ENCODE measurements around the gene SEMA3A. TPM values are rescaled to one million over a fixed set of nuclear protein-coding genes. Genes with fewer than 3 reads are reported as not detected.

SEMA3A gene
- total and polyA plus RNA-seq, 4 donors = 0.13 to 0.56 (median 0.20) TPM

DNA sequence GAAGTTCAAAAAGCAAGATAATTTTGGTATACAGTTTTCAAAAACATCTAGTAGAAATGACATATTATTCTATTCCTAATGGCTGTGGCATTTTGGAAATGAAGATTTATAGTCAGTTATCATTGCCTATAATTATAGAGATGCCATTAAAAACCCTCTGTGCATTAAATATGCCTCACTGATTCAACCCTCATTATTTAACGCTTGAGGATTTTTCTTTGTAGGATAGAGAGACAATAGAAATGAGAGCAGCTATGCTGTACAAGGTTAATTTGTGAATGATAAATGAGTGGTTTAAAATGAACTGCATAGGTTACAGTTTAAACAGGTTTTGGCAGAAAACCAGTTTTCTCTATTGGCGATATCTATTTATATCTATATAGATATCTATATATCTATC is 32.2 kb upstream of the SEMA3A start (continued):
- TF ChIP-seq, protein P1, sequence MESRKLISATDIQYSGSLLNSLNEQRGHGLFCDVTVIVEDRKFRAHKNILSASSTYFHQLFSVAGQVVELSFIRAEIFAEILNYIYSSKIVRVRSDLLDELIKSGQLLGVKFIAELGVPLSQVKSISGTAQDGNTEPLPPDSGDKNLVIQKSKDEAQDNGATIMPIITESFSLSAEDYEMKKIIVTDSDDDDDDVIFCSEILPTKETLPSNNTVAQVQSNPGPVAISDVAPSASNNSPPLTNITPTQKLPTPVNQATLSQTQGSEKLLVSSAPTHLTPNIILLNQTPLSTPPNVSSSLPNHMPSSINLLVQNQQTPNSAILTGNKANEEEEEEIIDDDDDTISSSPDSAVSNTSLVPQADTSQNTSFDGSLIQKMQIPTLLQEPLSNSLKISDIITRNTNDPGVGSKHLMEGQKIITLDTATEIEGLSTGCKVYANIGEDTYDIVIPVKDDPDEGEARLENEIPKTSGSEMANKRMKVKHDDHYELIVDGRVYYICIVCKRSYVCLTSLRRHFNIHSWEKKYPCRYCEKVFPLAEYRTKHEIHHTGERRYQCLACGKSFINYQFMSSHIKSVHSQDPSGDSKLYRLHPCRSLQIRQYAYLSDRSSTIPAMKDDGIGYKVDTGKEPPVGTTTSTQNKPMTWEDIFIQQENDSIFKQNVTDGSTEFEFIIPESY (IDR thresholded peaks at IDR 0.05) = no peak
- TF ChIP-seq FOXA1 (IDR thresholded peaks at IDR 0.05) (no peak), RAD21 (IDR thresholded peaks at IDR 0.05) (no peak)
- TF ChIP-seq, protein P2, sequence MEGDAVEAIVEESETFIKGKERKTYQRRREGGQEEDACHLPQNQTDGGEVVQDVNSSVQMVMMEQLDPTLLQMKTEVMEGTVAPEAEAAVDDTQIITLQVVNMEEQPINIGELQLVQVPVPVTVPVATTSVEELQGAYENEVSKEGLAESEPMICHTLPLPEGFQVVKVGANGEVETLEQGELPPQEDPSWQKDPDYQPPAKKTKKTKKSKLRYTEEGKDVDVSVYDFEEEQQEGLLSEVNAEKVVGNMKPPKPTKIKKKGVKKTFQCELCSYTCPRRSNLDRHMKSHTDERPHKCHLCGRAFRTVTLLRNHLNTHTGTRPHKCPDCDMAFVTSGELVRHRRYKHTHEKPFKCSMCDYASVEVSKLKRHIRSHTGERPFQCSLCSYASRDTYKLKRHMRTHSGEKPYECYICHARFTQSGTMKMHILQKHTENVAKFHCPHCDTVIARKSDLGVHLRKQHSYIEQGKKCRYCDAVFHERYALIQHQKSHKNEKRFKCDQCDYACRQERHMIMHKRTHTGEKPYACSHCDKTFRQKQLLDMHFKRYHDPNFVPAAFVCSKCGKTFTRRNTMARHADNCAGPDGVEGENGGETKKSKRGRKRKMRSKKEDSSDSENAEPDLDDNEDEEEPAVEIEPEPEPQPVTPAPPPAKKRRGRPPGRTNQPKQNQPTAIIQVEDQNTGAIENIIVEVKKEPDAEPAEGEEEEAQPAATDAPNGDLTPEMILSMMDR (IDR thresholded peaks at IDR 0.05; ENCODE audit: low read depth, low read length, missing input control) = no peak

DNA sequence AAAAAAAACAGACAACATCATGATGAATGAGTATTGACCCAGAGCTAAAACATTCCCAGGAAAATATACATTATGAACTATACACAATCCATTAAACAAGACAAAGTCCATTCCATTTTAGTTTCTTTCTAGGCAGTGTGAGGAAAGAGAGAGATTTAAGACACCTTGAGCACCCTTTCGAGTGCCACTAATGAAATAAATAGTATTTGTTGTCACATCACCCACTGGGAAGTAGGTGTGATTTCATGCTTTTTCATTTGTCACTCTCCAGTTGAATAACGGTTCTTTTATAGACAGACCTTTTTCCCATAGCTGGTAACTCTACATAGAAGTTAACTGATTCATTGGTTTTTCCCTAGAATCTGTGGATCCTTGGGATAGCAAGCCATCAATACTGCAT is 29.9 kb upstream of the SEMA3A start:
- no peaks in the 10 kb centered on the region for H3K27me3 ChIP-seq (ENCODE audit: control insufficient read depth in 4 of 4, insufficient read depth in 4 of 4, low read length in 3 of 4)
- H3K9ac ChIP-seq (ENCODE audit: low read depth in 1 of 2, low read length in 2 of 2) = no peak overlapping the region
- no peak overlapping the region for H3K27ac ChIP-seq (ENCODE audit: low read depth in 1 of 2, low read length in 2 of 2)
- no peak overlapping the region for H3K4me3 ChIP-seq (ENCODE audit: low read depth in 1 of 3, low read length in 3 of 3)
- no peak for TF ChIP-seq FOXA2 (IDR thresholded peaks at IDR 0.05)
- TF ChIP-seq, protein P3, sequence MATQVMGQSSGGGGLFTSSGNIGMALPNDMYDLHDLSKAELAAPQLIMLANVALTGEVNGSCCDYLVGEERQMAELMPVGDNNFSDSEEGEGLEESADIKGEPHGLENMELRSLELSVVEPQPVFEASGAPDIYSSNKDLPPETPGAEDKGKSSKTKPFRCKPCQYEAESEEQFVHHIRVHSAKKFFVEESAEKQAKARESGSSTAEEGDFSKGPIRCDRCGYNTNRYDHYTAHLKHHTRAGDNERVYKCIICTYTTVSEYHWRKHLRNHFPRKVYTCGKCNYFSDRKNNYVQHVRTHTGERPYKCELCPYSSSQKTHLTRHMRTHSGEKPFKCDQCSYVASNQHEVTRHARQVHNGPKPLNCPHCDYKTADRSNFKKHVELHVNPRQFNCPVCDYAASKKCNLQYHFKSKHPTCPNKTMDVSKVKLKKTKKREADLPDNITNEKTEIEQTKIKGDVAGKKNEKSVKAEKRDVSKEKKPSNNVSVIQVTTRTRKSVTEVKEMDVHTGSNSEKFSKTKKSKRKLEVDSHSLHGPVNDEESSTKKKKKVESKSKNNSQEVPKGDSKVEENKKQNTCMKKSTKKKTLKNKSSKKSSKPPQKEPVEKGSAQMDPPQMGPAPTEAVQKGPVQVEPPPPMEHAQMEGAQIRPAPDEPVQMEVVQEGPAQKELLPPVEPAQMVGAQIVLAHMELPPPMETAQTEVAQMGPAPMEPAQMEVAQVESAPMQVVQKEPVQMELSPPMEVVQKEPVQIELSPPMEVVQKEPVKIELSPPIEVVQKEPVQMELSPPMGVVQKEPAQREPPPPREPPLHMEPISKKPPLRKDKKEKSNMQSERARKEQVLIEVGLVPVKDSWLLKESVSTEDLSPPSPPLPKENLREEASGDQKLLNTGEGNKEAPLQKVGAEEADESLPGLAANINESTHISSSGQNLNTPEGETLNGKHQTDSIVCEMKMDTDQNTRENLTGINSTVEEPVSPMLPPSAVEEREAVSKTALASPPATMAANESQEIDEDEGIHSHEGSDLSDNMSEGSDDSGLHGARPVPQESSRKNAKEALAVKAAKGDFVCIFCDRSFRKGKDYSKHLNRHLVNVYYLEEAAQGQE (IDR thresholded peaks at IDR 0.05) = no peak
- no peak for TF ChIP-seq JUND (IDR thresholded peaks at IDR 0.05)
- TF ChIP-seq, protein P4, sequence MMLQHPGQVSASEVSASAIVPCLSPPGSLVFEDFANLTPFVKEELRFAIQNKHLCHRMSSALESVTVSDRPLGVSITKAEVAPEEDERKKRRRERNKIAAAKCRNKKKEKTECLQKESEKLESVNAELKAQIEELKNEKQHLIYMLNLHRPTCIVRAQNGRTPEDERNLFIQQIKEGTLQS (IDR thresholded peaks at IDR 0.05) = no peak
- TF ChIP-seq GABPA (IDR thresholded peaks at IDR 0.05 in 1 of 2, conservative IDR thresholded peaks at IDR 0.05 in 1 of 2) = no peak
- no peak for TF ChIP-seq EGR1 (IDR thresholded peaks at IDR 0.05; ENCODE audit: low read depth in 2 of 2)
- TF ChIP-seq, protein P1 (IDR thresholded peaks at IDR 0.05) = no peak
- TF ChIP-seq, protein P5, sequence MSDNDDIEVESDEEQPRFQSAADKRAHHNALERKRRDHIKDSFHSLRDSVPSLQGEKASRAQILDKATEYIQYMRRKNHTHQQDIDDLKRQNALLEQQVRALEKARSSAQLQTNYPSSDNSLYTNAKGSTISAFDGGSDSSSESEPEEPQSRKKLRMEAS (IDR thresholded peaks at IDR 0.05) = no peak
- TF ChIP-seq NR2F2 (IDR thresholded peaks at IDR 0.05) = no peak
- TF ChIP-seq, protein P2 (IDR thresholded peaks at IDR 0.05; ENCODE audit: low read depth, low read length, missing input control) = no peak
- H3K36me3 ChIP-seq (ENCODE audit: control insufficient read depth in 4 of 4, insufficient read depth in 3 of 4, low read depth in 1 of 4, low read length in 3 of 4) = no peaks in the 10 kb centered on the region
- no peak for DNase-seq (ENCODE audit: low spot score)
- H3K9me3 ChIP-seq (ENCODE audit: control insufficient read depth in 4 of 4, low read length in 3 of 4) = no peaks in the 10 kb centered on the region
- 66% methylated on average over 2 of the region's 2 CpGs for WGBS
- H3K4me1 ChIP-seq (ENCODE audit: control insufficient read depth in 4 of 4, insufficient read depth in 4 of 4, low read length in 3 of 4) = no peaks in the 10 kb centered on the region

Data from liver (tissue), 9 donors.